GM21619 (cell line): ENCODE data around the gene FBXO22.
"Not testable (repeated sequence)": the region's sequence is repeated elsewhere in the genome, so short reads cannot be mapped to it uniquely, and the experiment has no call there.

Experiments used
- ATAC-seq: cut with Tn5 transposase; IDR thresholded peaks from one replicate; pipeline ENCODE4 v1.9.1; 2021; ENCODE audit not compliant: unreplicated experiment

Gene FBXO22

GRCh38 chr15:75903331-75904239, at the start of gene FBXO22:
Gene FBXO22 (plus strand): TSS chr15:75903878. CDS start chr15:75903964, 86 bp downstream.
- ATAC-seq: peak; percentile 87

DNA sequence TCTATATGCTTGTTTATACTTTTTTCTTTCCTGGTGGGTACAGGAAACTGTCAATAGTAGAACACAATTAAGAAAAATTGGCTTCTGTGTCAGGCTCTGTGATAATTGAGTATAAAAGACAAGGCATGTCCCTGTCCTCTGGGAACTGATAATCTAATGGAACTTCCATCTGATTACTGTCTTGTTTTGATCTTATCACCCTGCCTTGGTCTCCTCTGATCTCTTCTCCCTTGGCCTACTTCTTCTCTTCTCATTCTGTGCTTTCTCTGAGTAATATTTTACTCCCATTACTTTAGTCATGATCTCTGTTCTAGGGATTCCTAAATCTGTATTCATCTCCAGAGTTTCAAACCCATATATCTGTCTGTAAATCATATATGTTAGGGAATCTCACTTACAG, 45.8 kb upstream of the FBXO22 start:
- no peak for ATAC-seq

DNA sequence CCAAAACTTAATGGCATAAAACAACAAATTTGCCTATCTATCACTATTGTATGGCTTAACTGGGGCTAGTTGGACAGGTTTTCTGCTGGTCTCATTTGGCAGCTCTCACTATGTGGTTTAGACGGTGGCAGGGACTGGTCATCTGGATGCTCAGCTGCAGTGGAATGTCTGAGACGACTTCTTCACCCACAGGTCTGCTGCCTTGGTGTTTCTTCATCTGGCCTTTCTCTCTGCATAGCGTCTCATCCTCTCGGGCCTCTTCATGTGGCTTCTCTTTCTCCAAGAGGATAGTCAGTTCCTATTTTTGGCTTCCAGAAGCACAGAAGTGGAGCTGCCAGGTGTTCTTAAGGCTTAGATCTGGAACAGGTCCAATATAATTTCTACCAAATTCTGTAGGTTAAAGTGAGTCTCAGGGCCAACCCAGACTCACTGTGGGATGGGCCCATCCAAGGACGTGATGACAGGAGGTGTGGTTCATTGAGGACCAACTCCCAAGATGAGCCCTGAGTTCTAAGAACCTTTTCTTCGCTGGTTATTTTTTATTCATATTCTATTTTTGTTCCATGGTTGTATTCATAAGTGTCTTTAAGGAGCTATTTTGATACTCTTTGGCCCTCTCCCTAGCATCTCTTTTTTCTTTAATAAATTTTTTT, 41.8 kb upstream of the FBXO22 start:
- ATAC-seq: no peak

GRCh38 chr15:75862796-75863195, 40.9 kb upstream of the FBXO22 start:
- no peak for ATAC-seq

DNA sequence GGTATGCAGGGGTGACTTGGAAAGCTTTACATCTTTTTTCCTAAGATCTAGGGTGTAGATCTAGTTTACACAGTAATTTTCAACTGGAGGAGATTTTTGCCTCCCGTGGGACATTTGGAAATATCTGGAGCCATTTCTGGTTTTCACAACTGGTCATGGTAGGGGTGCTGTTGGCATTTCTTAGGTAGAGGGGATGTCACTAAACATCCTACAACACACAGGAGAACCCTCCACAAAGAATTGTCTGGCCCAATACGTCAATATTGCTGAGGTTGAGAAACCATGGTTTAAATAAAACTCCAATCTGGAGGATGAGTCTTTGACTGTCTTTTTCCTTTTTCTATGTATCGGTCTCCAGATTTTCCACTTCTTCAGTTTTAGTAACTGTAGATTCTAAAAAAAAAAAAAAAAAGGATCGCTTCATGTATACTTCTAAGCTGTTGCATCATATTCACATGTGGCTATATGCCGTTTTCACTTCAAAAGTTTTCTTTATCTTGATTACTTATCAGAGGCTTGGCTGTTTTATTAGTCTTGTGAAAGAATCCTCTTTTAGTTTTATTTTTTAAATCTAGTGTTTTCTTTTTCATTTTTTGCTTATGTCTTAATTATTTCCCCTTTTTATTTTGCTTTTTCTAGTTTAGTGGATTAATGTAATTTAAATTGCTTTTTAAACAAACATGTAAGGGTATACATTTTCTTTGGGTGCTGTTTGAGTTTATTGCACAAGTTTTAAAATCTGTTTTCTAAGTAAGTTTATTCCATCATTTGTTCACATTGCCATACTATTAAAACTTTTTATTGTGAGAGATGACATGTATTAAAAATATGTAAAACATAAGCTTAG, 39.2 kb upstream of the FBXO22 start:
- no peak for ATAC-seq

DNA sequence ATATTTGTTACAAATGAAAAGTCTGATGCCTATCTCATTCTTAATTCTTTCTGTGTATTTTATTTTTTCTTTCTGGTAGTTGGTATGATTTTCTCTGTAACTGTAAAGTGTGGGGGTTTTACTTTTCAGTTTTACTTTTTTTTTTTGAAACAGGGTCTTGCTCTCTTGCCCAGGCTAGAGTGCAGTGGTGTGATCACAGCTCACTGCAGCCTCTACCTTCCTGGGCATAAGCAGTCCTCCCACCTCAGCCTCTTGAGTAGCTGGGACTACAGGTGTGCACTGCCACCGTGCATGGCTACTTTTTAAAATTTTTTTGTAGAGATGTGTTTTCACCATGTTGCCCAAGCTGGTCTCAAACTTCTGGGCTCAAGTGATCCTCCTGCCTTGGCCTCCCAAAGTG, 37.6 kb upstream of the FBXO22 start:
- not testable (repeated sequence) for ATAC-seq

- no peak for ATAC-seq
These were observed 36.8 kb upstream of the FBXO22 start for GRCh38 chr15:75866916-75867315.

- ATAC-seq: no peak
These were observed 36.2 kb upstream of the FBXO22 start for GRCh38 chr15:75867449-75867848.

DNA sequence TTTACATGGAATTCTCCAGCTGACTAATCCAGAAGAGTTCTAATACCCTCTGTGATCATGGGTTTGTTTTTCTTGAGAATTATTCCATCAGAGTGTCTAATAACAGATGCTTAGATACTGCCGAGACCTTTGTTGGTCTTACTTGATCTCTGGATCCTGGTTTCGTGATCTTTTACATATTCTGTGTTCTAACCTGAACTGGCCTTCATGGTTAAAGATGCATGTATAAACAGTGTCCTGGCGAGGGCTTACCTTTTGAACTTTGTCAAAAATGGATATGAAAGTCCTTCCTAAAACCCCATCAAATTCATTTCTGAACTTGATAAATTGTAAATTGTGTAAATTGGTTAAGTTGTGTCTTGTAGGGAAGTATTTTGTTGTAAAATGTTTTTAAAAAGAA, 35.7 kb upstream of the FBXO22 start:
- ATAC-seq: no peak

DNA sequence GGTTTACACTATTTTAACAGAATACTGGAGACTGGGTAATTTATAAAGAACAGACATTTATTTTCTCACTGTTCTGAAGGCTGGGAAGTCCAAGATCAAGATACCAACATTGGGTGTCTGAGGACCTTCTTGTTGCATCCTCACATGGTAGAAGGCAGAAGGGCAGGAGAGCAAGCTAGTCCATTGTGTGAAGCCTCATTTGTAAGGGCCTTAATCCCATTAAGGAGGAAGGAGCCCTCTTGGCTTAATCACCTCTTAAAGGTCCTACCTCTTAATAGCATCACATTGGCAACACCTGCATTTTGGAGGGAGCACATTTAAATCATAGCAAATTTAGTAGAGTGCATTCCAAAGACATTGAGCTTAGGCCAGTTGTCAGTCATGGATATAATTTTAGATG, 34.2 kb upstream of the FBXO22 start:
- no peak for ATAC-seq

DNA sequence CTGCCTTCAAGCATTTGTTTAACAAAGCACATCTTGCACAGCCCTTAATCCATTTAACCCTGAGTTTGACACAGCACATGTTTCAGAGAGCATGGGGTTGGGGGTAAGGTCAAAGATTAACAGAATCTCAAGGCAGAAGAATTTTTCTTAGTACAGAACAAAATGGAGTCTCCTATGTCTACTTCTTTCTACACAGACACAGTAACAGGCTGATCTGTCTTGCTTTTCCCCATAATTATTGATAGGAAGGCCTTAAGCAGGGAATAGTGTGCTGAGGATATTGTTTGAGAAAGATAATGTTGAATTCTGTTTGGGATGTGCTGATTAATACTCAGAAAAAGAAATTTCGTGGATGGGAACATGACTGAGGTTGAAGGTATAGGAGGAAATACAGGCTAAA, 32.1 kb upstream of the FBXO22 start:
- ATAC-seq: not testable (repeated sequence)

DNA sequence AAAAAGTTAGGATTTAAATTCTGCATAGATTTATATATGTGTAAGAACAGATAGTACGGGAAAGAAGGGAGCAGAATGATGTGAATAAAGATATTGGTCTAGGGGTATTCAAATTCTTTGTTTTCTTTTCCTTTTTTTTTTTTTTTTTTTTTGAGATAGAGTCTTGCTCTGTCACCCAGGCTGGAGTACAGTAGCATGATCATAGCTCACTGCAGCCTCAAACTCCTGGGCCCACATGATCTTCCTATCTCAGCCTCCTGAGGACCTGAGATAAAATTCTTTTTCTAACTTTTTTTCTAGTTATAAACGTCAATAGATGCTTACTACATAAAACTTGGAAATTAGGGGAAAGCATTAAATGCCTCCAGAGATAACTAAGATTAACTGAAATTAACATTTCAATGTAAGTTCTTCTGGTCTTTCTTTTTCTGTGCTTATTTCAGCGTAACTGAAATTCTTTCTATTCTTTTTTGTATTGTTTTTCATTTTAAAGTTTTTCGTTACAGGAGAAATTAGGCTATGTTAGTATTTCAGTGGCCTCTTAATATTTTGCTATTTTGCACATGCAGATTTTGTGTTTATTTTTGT, 31.2 kb upstream of the FBXO22 start:
- no peak for ATAC-seq

DNA sequence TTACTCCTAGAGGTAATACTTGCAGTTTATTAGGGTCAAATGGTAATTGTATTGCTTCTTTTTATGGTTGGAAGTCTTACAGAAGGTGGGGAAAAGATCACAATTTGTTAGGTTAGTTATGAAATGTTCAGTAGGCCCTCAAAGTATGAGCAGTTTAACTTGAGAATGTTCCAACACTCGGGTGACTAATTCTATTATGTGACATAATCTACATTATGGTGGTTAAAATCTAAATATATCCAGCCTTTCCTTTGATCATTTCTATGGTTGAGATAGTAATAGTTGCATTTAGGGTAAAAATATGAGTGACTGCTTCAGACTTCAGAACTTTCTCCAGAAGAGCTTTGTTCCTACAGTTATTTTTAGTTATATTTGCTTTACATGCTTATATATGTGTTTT, 19.6 kb upstream of the FBXO22 start:
- ATAC-seq: no peak

- ATAC-seq: no peak
These were observed 16.5 kb upstream of the FBXO22 start for GRCh38 chr15:75887178-75887577.

GRCh38 chr15:75891895-75892294, 11.8 kb upstream of the FBXO22 start:
- ATAC-seq: no peak

GRCh38 chr15:75895731-75896130, 7.9 kb upstream of the FBXO22 start:
- ATAC-seq: no peak

DNA sequence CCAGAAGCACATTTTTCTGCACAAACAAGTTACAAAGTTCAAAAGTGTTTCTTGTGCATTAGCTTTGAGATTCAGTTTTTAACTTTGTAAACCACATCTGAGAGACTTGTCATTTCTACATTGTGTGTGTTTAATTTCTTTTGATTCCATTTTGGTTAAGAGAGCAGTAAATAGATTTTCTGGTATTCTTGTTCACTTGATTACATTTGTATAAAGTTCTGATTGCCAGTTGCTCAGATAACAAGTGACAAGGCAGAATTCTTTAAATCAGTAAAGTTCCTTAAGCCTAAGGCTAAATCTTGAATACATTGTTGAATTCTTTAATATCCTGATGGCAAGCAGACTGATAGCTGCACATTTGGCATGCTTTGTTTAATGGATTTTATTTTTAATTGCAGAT, 3.1 kb upstream of the FBXO22 start:
- no peak for ATAC-seq

- no peak for ATAC-seq
These were observed 1.5 kb upstream of the FBXO22 start for GRCh38 chr15:75902129-75902557.

- ATAC-seq: no peak
These were observed 1.6 kb downstream of the FBXO22 start for GRCh38 chr15:75905231-75905630.

GRCh38 chr15:75910355-75910754, 6.7 kb downstream of the FBXO22 start:
- ATAC-seq: not testable (repeated sequence)

DNA sequence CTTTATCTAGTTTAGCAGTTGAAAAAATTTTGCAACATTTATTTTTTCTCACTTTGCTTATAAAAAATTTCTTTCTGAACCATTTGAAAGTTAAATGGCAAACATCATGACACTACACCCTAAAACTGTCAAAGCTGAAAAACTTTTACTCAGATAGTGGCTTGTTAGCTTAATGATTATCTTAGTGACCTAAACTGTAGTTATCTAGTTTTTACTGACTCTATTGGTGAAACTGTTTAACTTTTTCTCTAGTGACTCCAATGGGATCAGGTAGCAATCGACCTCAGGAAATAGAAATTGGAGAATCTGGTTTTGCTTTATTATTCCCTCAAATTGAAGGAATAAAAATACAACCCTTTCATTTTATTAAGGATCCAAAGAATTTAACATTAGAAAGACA, 13.3 kb downstream of the FBXO22 start:
- ATAC-seq: no peak
